H1 (cell line): ENCODE data around the gene GNG10. TPM values are rescaled to one million over a fixed set of nuclear protein-coding genes. Genes with fewer than 3 reads are reported as not detected.

ENCODE experiments used
- CTCF ChIA-PET: fragments of 300-600 bp; sonication (Branson Sonifier 250); formaldehyde crosslinking; loops from one replicate; lab custom pipeline; 2021; ENCODE audit not compliant: partially characterized antibody; lab: Charles Lee
- POLR2A ChIA-PET: fragments of 300-600 bp; sonication (Branson Sonifier 250); formaldehyde crosslinking; loops from one replicate; lab custom pipeline; 2021; ENCODE audit warnings: inconsistent platforms; ENCODE audit not compliant: partially characterized antibody; lab: Charles Lee
- DNase-seq, 2 experiments: peaks; one replicate each; pipeline versions ENCODE4 v3.0.0 to v3.0.0-alpha.2; 2010 to 2022; ENCODE audit warnings: low spot score in 2 of 2, low read depth in 1 of 2, mixed read lengths in 1 of 2
- FAIRE-seq: peaks from 2 replicates; lab custom pipeline; 2011; peaks lifted over from hg19 to GRCh38; lab: Jason Lieb, UNC
- H2AFZ ChIP-seq: 2 replicates; pipeline ENCODE4 v1.8.1; 2012; ENCODE audit warnings: low read length, inconsistent platforms
- H2AK5ac ChIP-seq: 2 replicates; pipeline ENCODE4 v1.6.1; 2013; ENCODE audit warnings: low read depth, low read length
- H2BK120ac ChIP-seq: replicated peaks from 2 replicates; pipeline ENCODE3; 2013; ENCODE audit warnings: low read depth, low read length, inconsistent platforms
- H2BK12ac ChIP-seq: 2 replicates; pipeline ENCODE4 v1.6.1; 2013; ENCODE audit warnings: low read depth, low read length
- H2BK15ac ChIP-seq: 2 replicates; pipeline ENCODE4 v1.6.1; 2013; ENCODE audit warnings: low read length
- H2BK20ac ChIP-seq: 2 replicates; pipeline ENCODE4 v1.6.1; 2013; ENCODE audit warnings: low read length
- H2BK5ac ChIP-seq: 2 replicates; pipeline ENCODE4 v1.6.1; 2013; ENCODE audit warnings: low read depth, low read length
- H3K14ac ChIP-seq: 2 replicates; pipeline ENCODE4 v1.6.1; 2013; ENCODE audit warnings: inconsistent platforms; ENCODE audit not compliant: insufficient read length
- H3K18ac ChIP-seq: 2 replicates; pipeline ENCODE4 v1.6.1; 2013; ENCODE audit warnings: low read length; ENCODE audit errors: extremely low read depth
- H3K23ac ChIP-seq: 2 replicates; pipeline ENCODE4 v1.6.1; 2013; ENCODE audit warnings: inconsistent platforms; ENCODE audit not compliant: insufficient read length
- H3K23me2 ChIP-seq: 2 replicates; pipeline ENCODE4 v1.6.1; 2013; ENCODE audit warnings: low read depth, low read length
- H3K27ac ChIP-seq: 2 replicates; pipeline ENCODE4 v1.6.1; 2011; ENCODE audit warnings: low read depth, low read length, inconsistent platforms
- H3K27me3 ChIP-seq, 4 experiments: replicated peaks in 1 of 4; 1 replicate in 1 of 4; 2 replicates in 3 of 4; pipeline versions ENCODE4 v1.6.1 to v1.8.1; 2011 to 2013; ENCODE audit warnings: low read length in 3 of 4, mild to moderate bottlenecking in 3 of 4, inconsistent platforms in 2 of 4, mixed read lengths in 2 of 4, moderate library complexity in 1 of 4; ENCODE audit not compliant: control insufficient read depth in 3 of 4, insufficient read depth in 3 of 4; ENCODE audit errors: extremely low read depth in 1 of 4
- H3K36me3 ChIP-seq, 4 experiments: 2 replicates each; pipeline versions ENCODE4 v1.6.1 to v1.8.1; 2011 to 2013; ENCODE audit warnings: mild to moderate bottlenecking in 4 of 4, low read length in 3 of 4, moderate library complexity in 2 of 4, control low read depth in 1 of 4, inconsistent platforms in 1 of 4; ENCODE audit not compliant: insufficient read depth in 4 of 4, control insufficient read depth in 2 of 4
- H3K4ac ChIP-seq: replicated peaks from 2 replicates; pipeline ENCODE3; 2013; ENCODE audit warnings: low read length, low read depth, mixed read lengths, inconsistent platforms; ENCODE audit not compliant: insufficient read length
- H3K4me1 ChIP-seq, 4 experiments: replicated peaks in 1 of 4; 1 replicate in 1 of 4; 2 replicates in 3 of 4; pipeline versions ENCODE4 v1.6.1 to v1.8.1; 2011 to 2013; ENCODE audit warnings: low read length in 3 of 4, inconsistent platforms in 2 of 4, mixed read lengths in 1 of 4; ENCODE audit not compliant: insufficient read depth in 4 of 4, control insufficient read depth in 3 of 4
- H3K4me2 ChIP-seq, 2 experiments: 2 replicates each; pipeline versions ENCODE4 v1.6.1 to v1.8.1; 2011 to 2013; ENCODE audit warnings: low read depth in 2 of 2, low read length in 2 of 2, control low read depth in 1 of 2, inconsistent platforms in 1 of 2, mild to moderate bottlenecking in 1 of 2; ENCODE audit not compliant: insufficient read depth in 1 of 2
- H3K4me3 ChIP-seq, 4 experiments: fragments of 200-600, 300-600 bp in 1 of 4; sonication (generic), shearing (Covaris generic), sonication (Bioruptor Twin) in 1 of 4; 2 replicates each; pipeline versions ENCODE4 v1.5.1 to v1.8.1; 2011 to 2016; ENCODE audit warnings: low read length in 4 of 4, low read depth in 3 of 4, control low read depth in 2 of 4, inconsistent platforms in 2 of 4, mild to moderate bottlenecking in 2 of 4, mixed read lengths in 1 of 4, moderate library complexity in 1 of 4; ENCODE audit not compliant: insufficient read depth in 2 of 4; ENCODE audit errors: extremely low read depth in 1 of 4
- H3K56ac ChIP-seq: replicated peaks from 2 replicates; pipeline ENCODE3; 2013; ENCODE audit warnings: low read depth, mild to moderate bottlenecking, mixed read lengths, low read length, inconsistent platforms; ENCODE audit not compliant: insufficient read length
- H3K79me1 ChIP-seq: 2 replicates; pipeline ENCODE4 v1.6.1; 2013; ENCODE audit warnings: low read depth, low read length, control low read depth
- H3K79me2 ChIP-seq, 2 experiments: 2 replicates each; pipeline versions ENCODE4 v1.6.1 to v1.8.1; 2012 to 2013; ENCODE audit warnings: low read length in 2 of 2, mild to moderate bottlenecking in 2 of 2, inconsistent platforms in 1 of 2; ENCODE audit not compliant: insufficient read depth in 2 of 2, control insufficient read depth in 1 of 2
- H3K9ac ChIP-seq, 4 experiments: replicated peaks in 1 of 4; 1 replicate in 1 of 4; 2 replicates in 3 of 4; pipeline versions ENCODE4 v1.6.1 to v1.8.1; 2011 to 2013; ENCODE audit warnings: low read depth in 3 of 4, low read length in 3 of 4, control low read depth in 2 of 4, mild to moderate bottlenecking in 2 of 4, moderate library complexity in 2 of 4, inconsistent platforms in 1 of 4; ENCODE audit errors: extremely low read depth in 1 of 4
- H3K9me3 ChIP-seq, 2 experiments: 2 replicates each; pipeline versions ENCODE4 v1.6.1 to v1.8.1; 2012 to 2013; ENCODE audit warnings: mild to moderate bottlenecking in 2 of 2, moderate library complexity in 2 of 2, control low read depth in 1 of 2, inconsistent platforms in 1 of 2, low read depth in 1 of 2, low read length in 1 of 2, mixed read lengths in 1 of 2; ENCODE audit not compliant: insufficient read depth in 2 of 2
- H4K20me1 ChIP-seq, 2 experiments: replicated peaks in 1 of 2; 2 replicates each; pipeline versions ENCODE3 to v1.8.1; 2011 to 2013; ENCODE audit warnings: inconsistent platforms in 2 of 2, low read length in 2 of 2, mild to moderate bottlenecking in 1 of 2; ENCODE audit not compliant: insufficient read depth in 2 of 2, control insufficient read depth in 1 of 2
- H4K5ac ChIP-seq: 2 replicates; pipeline ENCODE4 v1.6.1; 2013; ENCODE audit warnings: low read length, low read depth, mixed read lengths, inconsistent platforms; ENCODE audit not compliant: insufficient read length
- H4K8ac ChIP-seq: 2 replicates; pipeline ENCODE4 v1.8.0; 2013; ENCODE audit warnings: mild to moderate bottlenecking, moderate library complexity, low read length, inconsistent platforms; ENCODE audit not compliant: insufficient read depth; ENCODE audit errors: extremely low read depth
- H4K91ac ChIP-seq: replicated peaks from 2 replicates; pipeline ENCODE3; 2013; ENCODE audit warnings: low read length, mixed read lengths, inconsistent platforms; ENCODE audit not compliant: insufficient read length
- CTBP2 ChIP-seq: IDR thresholded peaks from 2 replicates; pipeline ENCODE4 v1.7.0; 2011; ENCODE audit warnings: borderline replicate concordance, mild to moderate bottlenecking, moderate library complexity, mixed read lengths, low read length; ENCODE audit not compliant: insufficient read depth, insufficient read length
- GABPA ChIP-seq: IDR thresholded peaks from 2 replicates; pipeline ENCODE4 v1.6.1; 2011; ENCODE audit warnings: mild to moderate bottlenecking, low read length, moderate library complexity, borderline replicate concordance; ENCODE audit not compliant: insufficient read depth
- HDAC6 ChIP-seq: IDR thresholded peaks from one replicate; pipeline ENCODE4 v1.7.1; 2012; ENCODE audit warnings: low read depth, mild to moderate bottlenecking, inconsistent platforms, low read length, moderate library complexity
- MAFK ChIP-seq: IDR thresholded peaks from 2 replicates; pipeline ENCODE4 v1.6.1; 2012; ENCODE audit warnings: low read depth, mild to moderate bottlenecking, improper control_type of control experiment, low read length
- RNF2 ChIP-seq: fragments of 200-900, 300-1000 bp; sonication (generic); IDR thresholded peaks from 2 replicates; pipeline ENCODE4 v1.7.1; 2016; ENCODE audit warnings: borderline replicate concordance, low read depth, mild to moderate bottlenecking, antibody characterized with exemption, low read length; ENCODE audit not compliant: poor library complexity, severe bottlenecking; ENCODE audit errors: missing control alignments
- SAP30 ChIP-seq: fragments of 300-600 bp; sonication (generic); IDR thresholded peaks from 2 replicates; pipeline ENCODE4 v1.7.1; 2012; ENCODE audit warnings: low read length, moderate library complexity, mild to moderate bottlenecking, inconsistent platforms; ENCODE audit not compliant: insufficient read depth, insufficient replicate concordance
- SIX5 ChIP-seq: IDR thresholded peaks from 2 replicates; pipeline ENCODE4 v1.6.1; 2011; ENCODE audit warnings: mild to moderate bottlenecking, low read depth, low read length
- SP2 ChIP-seq: IDR thresholded peaks from 2 replicates; pipeline ENCODE4 v1.6.1; 2012; ENCODE audit warnings: mild to moderate bottlenecking, low read length, inconsistent platforms
- WGBS, 2 experiments: shearing (Covaris generic) in 1 of 2; methylation state at CpG; one replicate each; pipeline versions ENCODE4 v1.1.6 to v1.1.7; 2013 to 2015; ENCODE audit warnings: low lambda C conversion rate in 2 of 2, mixed read lengths in 2 of 2, inconsistent platforms in 1 of 2, low coverage in 1 of 2, missing lambda C conversion rate in 1 of 2; ENCODE audit not compliant: insufficient replicate concordance in 2 of 2, insufficient coverage in 1 of 2, insufficient read length in 1 of 2; ENCODE audit errors: extremely low coverage in 1 of 2, missing lambda C conversion rate in 1 of 2; 5-methylcytosine and 5-hydroxymethylcytosine counted together
- polyA plus RNA-seq, 7 experiments: library from polyadenylated mRNA; depleted of rRNA in 3 of 7; stranded (reverse) in 5 of 7; unstranded in 2 of 7; fragments of >200 nt in 5 of 7; fragments of 200-250 nt in 2 of 7; gene quantifications; 1 replicate in 5 of 7; 2 replicates in 1 of 7; 4 replicates in 1 of 7; pipeline versions ENCODE4 v1.2.1 to v1.2.3, GENCODE V29; 2011 to 2013; ENCODE audit warnings: missing spikeins in 2 of 7, mixed read lengths in 2 of 7
- total RNA-seq: library from RNA; stranded (reverse); fragmentation: NEBNext Ultra II Directional; extraction: Animal tissue kit (Norgen Biotek cat#: 25700); gene quantifications from 2 replicates; pipeline ENCODE4 v1.2.1, GENCODE V29; 2021

Gene GNG10
- total and polyA plus RNA-seq, 2 of the 8 experiments (the other 6 are each of a cell fraction or from before 2014, with no cell fraction given), result 24.7 to 28.5 TPM

DNA sequence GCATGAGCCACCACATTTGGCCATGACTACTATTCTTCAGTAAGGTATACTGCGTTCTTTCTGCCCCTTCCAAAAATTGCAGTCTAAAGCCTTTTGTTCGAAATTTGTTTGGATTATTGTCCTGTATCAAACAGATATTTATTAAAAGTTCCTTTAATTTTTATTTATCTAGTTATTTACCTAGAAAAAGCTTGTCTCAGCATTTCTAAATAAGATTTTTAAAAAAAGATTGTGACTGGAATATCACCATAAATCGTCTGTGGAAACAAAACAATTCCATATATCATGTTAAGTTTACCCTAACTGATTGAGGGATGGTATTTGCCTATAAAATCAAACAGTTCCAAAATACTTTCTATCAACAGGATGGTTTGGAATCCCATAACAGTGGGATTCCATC, 14.7 kb downstream of the GNG10 start:
- no peak overlapping the region for H3K27ac ChIP-seq
- H2BK120ac ChIP-seq, result no peak overlapping the region
- no peak overlapping the region for H2AFZ ChIP-seq
- H2AK5ac ChIP-seq, result no peak overlapping the region
- H2BK5ac ChIP-seq, result no peak overlapping the region
- no peak overlapping the region for H3K4me3 ChIP-seq
- CTCF ChIA-PET, result interaction anchor here (0.5 to 1.5 kb wide), 2 partner anchors 8 to 29 kb away, joined by 3 to 4 read pairs; no protein-coding TSS in a partner anchor
- POLR2A ChIA-PET, result no interaction called here
- FAIRE-seq (no peak), DNase-seq (no peak)
- no peak overlapping the region for H4K8ac ChIP-seq
- no peaks in the 10 kb centered on the region; a peak in 2 of 8 replicates for H3K36me3 ChIP-seq
- H3K4me2 ChIP-seq, result no peak overlapping the region
- no peak overlapping the region for H4K5ac ChIP-seq
- no peaks in the 10 kb centered on the region for H3K79me1 ChIP-seq
- no peak overlapping the region for H3K14ac ChIP-seq
- H3K4ac ChIP-seq, result no peak overlapping the region
- H4K91ac ChIP-seq, result no peak overlapping the region
- H3K27me3 ChIP-seq, result no peaks in the 10 kb centered on the region
- no peak overlapping the region for H3K56ac ChIP-seq
- H2BK12ac ChIP-seq, result no peak overlapping the region
- H3K79me2 ChIP-seq, result no peaks in the 10 kb centered on the region
- H3K4me1 ChIP-seq, result no peaks in the 10 kb centered on the region
- 88% methylated on average over 3 of the region's 3 CpGs; no CpG with 5 or more reads in 1 of the 2 experiments for WGBS, 2 experiments
- no peaks in the 10 kb centered on the region for H4K20me1 ChIP-seq
- H3K9ac ChIP-seq, result no peak overlapping the region
- no peaks in the 10 kb centered on the region for H3K9me3 ChIP-seq
- no peak overlapping the region for H2BK15ac ChIP-seq
- no peaks in the 10 kb centered on the region for H3K23me2 ChIP-seq
- TF ChIP-seq RNF2 (no peak), MAFK (no peak), GABPA (no peak), SP2 (no peak), SAP30 (no peak), SIX5 (no peak), HDAC6 (no peak), CTBP2 (no peak)
- no peak overlapping the region for H3K23ac ChIP-seq
- H2BK20ac ChIP-seq, result no peak overlapping the region
- H3K18ac ChIP-seq, result no peak overlapping the region
